Activated CD4-positive, alpha-beta memory T cell treated with anti-CD3 and anti-CD28 coated beads, Interleukin-2, amount 10 ng/mL, durations not matched to agents 7 days and 5 days (primary cell): ENCODE measurements around the gene LIFR. TPM values are rescaled to one million over a fixed set of nuclear protein-coding genes. Genes with fewer than 3 reads are reported as not detected.
A peak's percentile ranks its signal among the peaks of the same experiment; 100 is the strongest.

Experiments used
- CTCF ChIA-PET: fragments of 350-600 bp; sonication (Branson Sonifier 250); formaldehyde crosslinking; loops from one replicate; lab custom pipeline; 2021; ENCODE audit warnings: antibody characterized with exemption, inconsistent platforms; lab: Charles Lee
- POLR2A ChIA-PET: fragments of 350-600 bp; sonication (Branson Sonifier 250); formaldehyde crosslinking; loops from one replicate; lab custom pipeline; 2021; ENCODE audit warnings: antibody characterized with exemption; lab: Charles Lee
- DNase-seq: peaks from one replicate; pipeline ENCODE4 v3.0.0-alpha.2; 2020
- H3K27ac Mint-ChIP-seq: one replicate; pipeline ENCODE4 v1.8.0; 2021; ENCODE audit warnings: mild to moderate bottlenecking, mixed read lengths
- H3K27me3 Mint-ChIP-seq: one replicate; pipeline ENCODE4 v1.8.0; 2021; ENCODE audit warnings: mixed read lengths
- H3K36me3 Mint-ChIP-seq: one replicate; pipeline ENCODE4 v1.8.0; 2021; ENCODE audit warnings: low read depth, mixed read lengths
- H3K4me1 Mint-ChIP-seq: one replicate; pipeline ENCODE4 v1.8.0; 2021; ENCODE audit warnings: mixed read lengths
- H3K4me3 Mint-ChIP-seq: one replicate; pipeline ENCODE4 v1.8.0; 2021; ENCODE audit warnings: mild to moderate bottlenecking, mixed read lengths
- H3K9me3 Mint-ChIP-seq: one replicate; pipeline ENCODE4 v1.8.0; 2021; ENCODE audit warnings: mixed read lengths
- total RNA-seq, 2 experiments: library from RNA; stranded (reverse); gene quantifications; one replicate each; pipeline ENCODE4 v1.2.3, GENCODE V29; 2021

LIFR gene
- total RNA-seq, 2 experiments from 2014 or later, result 0.05 to 0.18 TPM

- no peak for DNase-seq
- Mint-ChIP-seq H3K27ac (no peak overlapping the region), H3K4me3 (no peak overlapping the region), H3K27me3 (peaks cover 53% of the 10 kb centered on the region), H3K9me3 (no peaks in the 10 kb centered on the region), H3K4me1 (no peaks in the 10 kb centered on the region), H3K36me3 (no peaks in the 10 kb centered on the region)
- ChIA-PET CTCF (interaction anchor here (1.5 kb wide), 1 partner anchor 365 kb away, joined by 4 read pairs; no protein-coding TSS in a partner anchor), POLR2A (no interaction called here)
Measured at GRCh38 chr5:38445374-38446028, 110.9 kb downstream of the LIFR start.

- CTCF ChIA-PET, result interaction anchor here (1.0 to 1.6 kb wide), 2 partner anchors 10 to 366 kb away, joined by 4 read pairs; no protein-coding TSS in a partner anchor
- Mint-ChIP-seq H3K4me1 (no peaks in the 10 kb centered on the region), H3K4me3 (no peak overlapping the region), H3K27ac (no peak overlapping the region), H3K36me3 (no peaks in the 10 kb centered on the region), H3K27me3 (peaks cover 43% of the 10 kb centered on the region), H3K9me3 (no peaks in the 10 kb centered on the region)
- POLR2A ChIA-PET, result no interaction called here
- DNase-seq, result no peak
Measured at GRCh38 chr5:38443390-38443789, 113.1 kb downstream of the LIFR start.

- H3K9me3 Mint-ChIP-seq, result no peaks in the 10 kb centered on the region
- ChIA-PET CTCF (interaction anchor here (0.5 to 2.9 kb wide), 77 partner anchors 8 to 776 kb away, joined by 3 to 96 read pairs (median 5); no protein-coding TSS in a partner anchor), POLR2A (interaction anchor here (1.1 to 1.7 kb wide), 2 partner anchors 11 to 366 kb away, joined by 5 to 6 read pairs; no protein-coding TSS in a partner anchor)
- no peak for DNase-seq
- no peak overlapping the region for H3K4me3 Mint-ChIP-seq
- H3K36me3 Mint-ChIP-seq, result no peaks in the 10 kb centered on the region
- H3K4me1 Mint-ChIP-seq, result no peaks in the 10 kb centered on the region
- no peak overlapping the region for H3K27ac Mint-ChIP-seq
- peaks cover 36% of the 10 kb centered on the region for H3K27me3 Mint-ChIP-seq
Measured at GRCh38 chr5:38442247-38442573, 114.2 kb downstream of the LIFR start.

- Mint-ChIP-seq H3K27ac (no peak overlapping the region), H3K4me1 (no peaks in the 10 kb centered on the region), H3K27me3 (peaks cover 35% of the 10 kb centered on the region), H3K9me3 (no peaks in the 10 kb centered on the region), H3K4me3 (no peak overlapping the region), H3K36me3 (no peaks in the 10 kb centered on the region)
- POLR2A ChIA-PET, result interaction anchor here (1.1 to 1.7 kb wide), 2 partner anchors 12 to 366 kb away, joined by 5 to 6 read pairs; no protein-coding TSS in a partner anchor
- CTCF ChIA-PET, result interaction anchor here (0.5 to 2.9 kb wide), 79 partner anchors 9 to 776 kb away, joined by 3 to 96 read pairs (median 5); no protein-coding TSS in a partner anchor
- peak; percentile 85 for DNase-seq
Measured at GRCh38 chr5:38441453-38442246, 114.8 kb downstream of the LIFR start.

- no peak overlapping the region for H3K27ac Mint-ChIP-seq
- H3K9me3 Mint-ChIP-seq, result no peaks in the 10 kb centered on the region
- ChIA-PET POLR2A (no interaction called here), CTCF (no interaction called here)
- no peak for DNase-seq
- H3K4me3 Mint-ChIP-seq, result no peak overlapping the region
- H3K4me1 Mint-ChIP-seq, result no peaks in the 10 kb centered on the region
- peaks cover 39% of the 10 kb centered on the region for H3K27me3 Mint-ChIP-seq
- no peaks in the 10 kb centered on the region for H3K36me3 Mint-ChIP-seq
Measured at GRCh38 chr5:38438757-38439156, 117.7 kb downstream of the LIFR start.

GRCh38 chr5:38434966-38435705 lies 121.3 kb downstream of the LIFR start:
- H3K4me3 Mint-ChIP-seq, result no peak overlapping the region
- H3K4me1 Mint-ChIP-seq, result no peaks in the 10 kb centered on the region
- CTCF ChIA-PET, result no interaction called here
- H3K27me3 Mint-ChIP-seq, result peaks cover 29% of the 10 kb centered on the region
- no peak for DNase-seq
- H3K9me3 Mint-ChIP-seq, result no peaks in the 10 kb centered on the region
- H3K27ac Mint-ChIP-seq, result no peak overlapping the region
- POLR2A ChIA-PET, result no interaction called here
- no peaks in the 10 kb centered on the region for H3K36me3 Mint-ChIP-seq

GRCh38 chr5:38433160-38433861 lies 123.1 kb downstream of the LIFR start:
- ChIA-PET CTCF (interaction anchor here (2.2 kb wide), 1 partner anchor 8 kb away, joined by 15 read pairs; no protein-coding TSS in a partner anchor), POLR2A (no interaction called here)
- no peak for DNase-seq
- no peaks in the 10 kb centered on the region for H3K36me3 Mint-ChIP-seq
- no peak overlapping the region for H3K4me3 Mint-ChIP-seq
- peaks cover 25% of the 10 kb centered on the region for H3K27me3 Mint-ChIP-seq
- H3K4me1 Mint-ChIP-seq, result no peaks in the 10 kb centered on the region
- H3K27ac Mint-ChIP-seq, result no peak overlapping the region
- no peaks in the 10 kb centered on the region for H3K9me3 Mint-ChIP-seq

GRCh38 chr5:38431242-38431853 lies 125.1 kb downstream of the LIFR start:
- no peak for DNase-seq
- Mint-ChIP-seq H3K27ac (no peak overlapping the region), H3K4me1 (peaks cover 15% of the 10 kb centered on the region), H3K9me3 (no peaks in the 10 kb centered on the region), H3K27me3 (peaks cover 18% of the 10 kb centered on the region), H3K4me3 (no peak overlapping the region), H3K36me3 (no peaks in the 10 kb centered on the region)
- ChIA-PET POLR2A (no interaction called here), CTCF (interaction anchor here (1.3 to 2.2 kb wide), 2 partner anchors 10 kb away, joined by 4 to 12 read pairs; no protein-coding TSS in a partner anchor)

GRCh38 chr5:38426986-38427950 lies 129.2 kb downstream of the LIFR start:
- Mint-ChIP-seq H3K27ac (no peak overlapping the region), H3K4me3 (no peak overlapping the region), H3K4me1 (peaks cover 15% of the 10 kb centered on the region), H3K9me3 (no peaks in the 10 kb centered on the region), H3K36me3 (no peaks in the 10 kb centered on the region), H3K27me3 (peaks cover 12% of the 10 kb centered on the region)
- DNase-seq, result no peak
- ChIA-PET CTCF (interaction anchor here (0.5 to 1.1 kb wide), 3 partner anchors 15 to 383 kb away, joined by 3 read pairs; no protein-coding TSS in a partner anchor), POLR2A (no interaction called here)

- POLR2A ChIA-PET, result no interaction called here
- DNase-seq, result no peak
- Mint-ChIP-seq H3K27me3 (peaks cover 16% of the 10 kb centered on the region), H3K4me1 (peaks cover 15% of the 10 kb centered on the region), H3K9me3 (no peaks in the 10 kb centered on the region), H3K4me3 (no peak overlapping the region), H3K36me3 (no peaks in the 10 kb centered on the region), H3K27ac (no peak overlapping the region)
- CTCF ChIA-PET, result interaction anchor here (0.5 to 1.1 kb wide), 4 partner anchors 15 to 384 kb away, joined by 3 read pairs; no protein-coding TSS in a partner anchor
Measured at GRCh38 chr5:38426490-38426889, 130.0 kb downstream of the LIFR start.
